ENCODE results near the gene MAPKAPK2. TPM values are rescaled to one million over a fixed set of nuclear protein-coding genes. Genes with fewer than 3 reads are reported as not detected.

Gene MAPKAPK2
- total and polyA plus RNA-seq, 2 of the 13 experiments (the other 11 are each of a cell fraction or from before 2014, with no cell fraction given): 16.6 to 34.0 TPM

DNA sequence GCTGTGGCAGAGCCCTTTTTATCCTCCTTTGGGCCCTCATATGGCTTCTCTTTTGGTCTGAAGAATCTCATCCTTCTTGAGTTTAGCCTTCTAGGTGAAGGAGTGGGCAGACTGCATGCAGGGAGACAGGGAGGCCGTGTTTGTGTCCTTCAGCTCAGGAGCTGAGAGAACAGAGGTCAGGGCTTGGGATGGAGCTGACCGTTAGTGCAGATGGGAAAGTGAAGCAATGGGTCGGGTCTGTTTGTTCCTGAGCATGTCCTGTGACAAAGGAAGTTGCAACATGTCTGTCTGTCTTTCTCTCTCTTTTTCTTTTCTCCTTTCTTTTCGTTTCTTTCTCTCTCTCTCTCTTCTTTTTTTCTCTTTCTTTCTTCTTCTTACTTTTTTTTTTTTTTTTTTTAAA lies 14.9 kb downstream of the MAPKAPK2 start (continued):
- TF ChIP-seq, protein P1, sequence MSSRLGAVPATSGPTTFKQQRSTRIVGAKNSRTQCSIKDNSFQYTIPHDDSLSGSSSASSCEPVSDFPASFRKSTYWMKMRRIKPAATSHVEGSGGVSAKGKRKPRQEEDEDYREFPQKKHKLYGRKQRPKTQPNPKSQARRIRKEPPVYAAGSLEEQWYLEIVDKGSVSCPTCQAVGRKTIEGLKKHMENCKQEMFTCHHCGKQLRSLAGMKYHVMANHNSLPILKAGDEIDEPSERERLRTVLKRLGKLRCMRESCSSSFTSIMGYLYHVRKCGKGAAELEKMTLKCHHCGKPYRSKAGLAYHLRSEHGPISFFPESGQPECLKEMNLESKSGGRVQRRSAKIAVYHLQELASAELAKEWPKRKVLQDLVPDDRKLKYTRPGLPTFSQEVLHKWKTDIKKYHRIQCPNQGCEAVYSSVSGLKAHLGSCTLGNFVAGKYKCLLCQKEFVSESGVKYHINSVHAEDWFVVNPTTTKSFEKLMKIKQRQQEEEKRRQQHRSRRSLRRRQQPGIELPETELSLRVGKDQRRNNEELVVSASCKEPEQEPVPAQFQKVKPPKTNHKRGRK (CRISPR knock-in tag; IDR thresholded peaks at IDR 0.05): no peak
- TF ChIP-seq ZBTB4 (CRISPR knock-in tag; IDR thresholded peaks at IDR 0.05; ENCODE audit: borderline replicate concordance) (no peak), NR2F1 (CRISPR knock-in tag; IDR thresholded peaks at IDR 0.05) (peak in 1 of 2 experiments; percentile 32; a peak in 1 of 4 replicates), ZNF33B (CRISPR knock-in tag; IDR thresholded peaks at IDR 0.05) (no peak), ETV5 (CRISPR knock-in tag; IDR thresholded peaks at IDR 0.05; ENCODE audit: borderline replicate concordance) (peak; percentile 86), MBNL3 (CRISPR knock-in tag; conservative IDR thresholded peaks at IDR 0.05) (no peak), ZNF749 (CRISPR knock-in tag; IDR thresholded peaks at IDR 0.05; ENCODE audit: borderline replicate concordance) (no peak), ZNF598 (CRISPR knock-in tag; IDR thresholded peaks at IDR 0.05; ENCODE audit: borderline replicate concordance) (no peak), ARID4A (CRISPR knock-in tag; IDR thresholded peaks at IDR 0.05; ENCODE audit: borderline replicate concordance) (peak; percentile 48; the same call in 1 of the 2 replicates), HDAC2 (CRISPR knock-in tag; IDR thresholded peaks at IDR 0.05) (peak; percentile 83), THAP11 (CRISPR knock-in tag; IDR thresholded peaks at IDR 0.05) (peak; percentile 45), ZBTB1 (CRISPR knock-in tag; IDR thresholded peaks at IDR 0.05; ENCODE audit: borderline replicate concordance) (no peak), TAF1 (CRISPR knock-in tag; IDR thresholded peaks at IDR 0.05) (no peak)
- TF ChIP-seq, protein P2, sequence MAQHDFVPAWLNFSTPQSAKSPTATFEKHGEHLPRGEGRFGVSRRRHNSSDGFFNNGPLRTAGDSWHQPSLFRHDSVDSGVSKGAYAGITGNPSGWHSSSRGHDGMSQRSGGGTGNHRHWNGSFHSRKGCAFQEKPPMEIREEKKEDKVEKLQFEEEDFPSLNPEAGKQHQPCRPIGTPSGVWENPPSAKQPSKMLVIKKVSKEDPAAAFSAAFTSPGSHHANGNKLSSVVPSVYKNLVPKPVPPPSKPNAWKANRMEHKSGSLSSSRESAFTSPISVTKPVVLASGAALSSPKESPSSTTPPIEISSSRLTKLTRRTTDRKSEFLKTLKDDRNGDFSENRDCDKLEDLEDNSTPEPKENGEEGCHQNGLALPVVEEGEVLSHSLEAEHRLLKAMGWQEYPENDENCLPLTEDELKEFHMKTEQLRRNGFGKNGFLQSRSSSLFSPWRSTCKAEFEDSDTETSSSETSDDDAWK (CRISPR knock-in tag; IDR thresholded peaks at IDR 0.05): no peak
- TF ChIP-seq, protein P3, sequence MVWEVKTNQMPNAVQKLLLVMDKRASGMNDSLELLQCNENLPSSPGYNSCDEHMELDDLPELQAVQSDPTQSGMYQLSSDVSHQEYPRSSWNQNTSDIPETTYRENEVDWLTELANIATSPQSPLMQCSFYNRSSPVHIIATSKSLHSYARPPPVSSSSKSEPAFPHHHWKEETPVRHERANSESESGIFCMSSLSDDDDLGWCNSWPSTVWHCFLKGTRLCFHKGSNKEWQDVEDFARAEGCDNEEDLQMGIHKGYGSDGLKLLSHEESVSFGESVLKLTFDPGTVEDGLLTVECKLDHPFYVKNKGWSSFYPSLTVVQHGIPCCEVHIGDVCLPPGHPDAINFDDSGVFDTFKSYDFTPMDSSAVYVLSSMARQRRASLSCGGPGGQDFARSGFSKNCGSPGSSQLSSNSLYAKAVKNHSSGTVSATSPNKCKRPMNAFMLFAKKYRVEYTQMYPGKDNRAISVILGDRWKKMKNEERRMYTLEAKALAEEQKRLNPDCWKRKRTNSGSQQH (CRISPR knock-in tag; IDR thresholded peaks at IDR 0.05; ENCODE audit: low read depth): no peak
- TF ChIP-seq, protein P4, sequence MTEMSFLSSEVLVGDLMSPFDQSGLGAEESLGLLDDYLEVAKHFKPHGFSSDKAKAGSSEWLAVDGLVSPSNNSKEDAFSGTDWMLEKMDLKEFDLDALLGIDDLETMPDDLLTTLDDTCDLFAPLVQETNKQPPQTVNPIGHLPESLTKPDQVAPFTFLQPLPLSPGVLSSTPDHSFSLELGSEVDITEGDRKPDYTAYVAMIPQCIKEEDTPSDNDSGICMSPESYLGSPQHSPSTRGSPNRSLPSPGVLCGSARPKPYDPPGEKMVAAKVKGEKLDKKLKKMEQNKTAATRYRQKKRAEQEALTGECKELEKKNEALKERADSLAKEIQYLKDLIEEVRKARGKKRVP (CRISPR knock-in tag; IDR thresholded peaks at IDR 0.05): no peak
